Measurements from ENCODE around the gene CYP4V2. TPM values are rescaled to one million over a fixed set of nuclear protein-coding genes. Genes with fewer than 3 reads are reported as not detected.

The CYP4V2 gene
- total RNA-seq, 1 experiment from 2014 or later = 2.0 TPM

DNA sequence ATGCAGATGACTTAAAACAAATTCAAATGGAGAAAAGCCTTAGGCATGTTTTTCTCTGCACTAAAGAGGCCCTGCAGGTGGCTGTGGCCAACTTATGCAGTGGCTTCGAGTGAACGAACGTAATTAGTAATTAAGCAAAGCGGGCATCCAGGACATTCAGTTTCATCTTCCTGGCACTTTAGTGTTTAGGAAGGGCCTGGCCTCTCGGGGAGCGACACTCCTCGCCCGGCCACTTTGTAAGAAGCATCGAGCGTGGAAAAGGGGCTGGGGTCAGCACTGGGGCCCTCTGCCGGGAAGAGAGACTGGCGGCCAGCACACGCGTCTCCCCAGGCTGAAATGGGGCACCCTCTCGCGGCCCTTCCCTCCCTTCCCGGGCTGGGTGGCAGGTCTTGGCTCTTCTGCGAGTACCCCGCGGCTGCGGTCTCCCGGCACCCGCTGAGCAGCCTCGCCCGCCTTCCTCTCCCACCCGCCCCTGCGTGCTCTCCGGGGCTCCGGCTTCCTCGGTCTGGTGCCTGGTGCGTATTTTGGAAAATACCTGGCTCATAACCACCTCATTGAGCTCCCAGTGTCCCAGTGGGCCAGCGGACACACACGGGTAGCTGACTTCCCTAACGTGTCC lies 677 bp upstream of the CYP4V2 start (continued):
- TF ChIP-seq, protein P1, sequence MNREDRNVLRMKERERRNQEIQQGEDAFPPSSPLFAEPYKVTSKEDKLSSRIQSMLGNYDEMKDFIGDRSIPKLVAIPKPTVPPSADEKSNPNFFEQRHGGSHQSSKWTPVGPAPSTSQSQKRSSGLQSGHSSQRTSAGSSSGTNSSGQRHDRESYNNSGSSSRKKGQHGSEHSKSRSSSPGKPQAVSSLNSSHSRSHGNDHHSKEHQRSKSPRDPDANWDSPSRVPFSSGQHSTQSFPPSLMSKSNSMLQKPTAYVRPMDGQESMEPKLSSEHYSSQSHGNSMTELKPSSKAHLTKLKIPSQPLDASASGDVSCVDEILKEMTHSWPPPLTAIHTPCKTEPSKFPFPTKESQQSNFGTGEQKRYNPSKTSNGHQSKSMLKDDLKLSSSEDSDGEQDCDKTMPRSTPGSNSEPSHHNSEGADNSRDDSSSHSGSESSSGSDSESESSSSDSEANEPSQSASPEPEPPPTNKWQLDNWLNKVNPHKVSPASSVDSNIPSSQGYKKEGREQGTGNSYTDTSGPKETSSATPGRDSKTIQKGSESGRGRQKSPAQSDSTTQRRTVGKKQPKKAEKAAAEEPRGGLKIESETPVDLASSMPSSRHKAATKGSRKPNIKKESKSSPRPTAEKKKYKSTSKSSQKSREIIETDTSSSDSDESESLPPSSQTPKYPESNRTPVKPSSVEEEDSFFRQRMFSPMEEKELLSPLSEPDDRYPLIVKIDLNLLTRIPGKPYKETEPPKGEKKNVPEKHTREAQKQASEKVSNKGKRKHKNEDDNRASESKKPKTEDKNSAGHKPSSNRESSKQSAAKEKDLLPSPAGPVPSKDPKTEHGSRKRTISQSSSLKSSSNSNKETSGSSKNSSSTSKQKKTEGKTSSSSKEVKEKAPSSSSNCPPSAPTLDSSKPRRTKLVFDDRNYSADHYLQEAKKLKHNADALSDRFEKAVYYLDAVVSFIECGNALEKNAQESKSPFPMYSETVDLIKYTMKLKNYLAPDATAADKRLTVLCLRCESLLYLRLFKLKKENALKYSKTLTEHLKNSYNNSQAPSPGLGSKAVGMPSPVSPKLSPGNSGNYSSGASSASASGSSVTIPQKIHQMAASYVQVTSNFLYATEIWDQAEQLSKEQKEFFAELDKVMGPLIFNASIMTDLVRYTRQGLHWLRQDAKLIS (CRISPR knock-in tag; IDR thresholded peaks at IDR 0.05; ENCODE audit: borderline replicate concordance) = no peak
- TF ChIP-seq, protein P2, sequence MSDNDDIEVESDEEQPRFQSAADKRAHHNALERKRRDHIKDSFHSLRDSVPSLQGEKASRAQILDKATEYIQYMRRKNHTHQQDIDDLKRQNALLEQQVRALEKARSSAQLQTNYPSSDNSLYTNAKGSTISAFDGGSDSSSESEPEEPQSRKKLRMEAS (CRISPR knock-in tag; IDR thresholded peaks at IDR 0.05) = 0 out of 2 replicates have a peak, but pooled peaks have one; percentile 36
- TF ChIP-seq, protein P3, sequence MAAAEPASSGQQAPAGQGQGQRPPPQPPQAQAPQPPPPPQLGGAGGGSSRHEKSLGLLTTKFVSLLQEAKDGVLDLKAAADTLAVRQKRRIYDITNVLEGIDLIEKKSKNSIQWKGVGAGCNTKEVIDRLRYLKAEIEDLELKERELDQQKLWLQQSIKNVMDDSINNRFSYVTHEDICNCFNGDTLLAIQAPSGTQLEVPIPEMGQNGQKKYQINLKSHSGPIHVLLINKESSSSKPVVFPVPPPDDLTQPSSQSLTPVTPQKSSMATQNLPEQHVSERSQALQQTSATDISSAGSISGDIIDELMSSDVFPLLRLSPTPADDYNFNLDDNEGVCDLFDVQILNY (CRISPR knock-in tag; IDR thresholded peaks at IDR 0.05) = no peak
- TF ChIP-seq ZNF263 (CRISPR knock-in tag; IDR thresholded peaks at IDR 0.05; ENCODE audit: low read depth) (no peak), ATF1 (CRISPR knock-in tag; IDR thresholded peaks at IDR 0.05) (no peak), ETV6 (CRISPR knock-in tag; IDR thresholded peaks at IDR 0.05) (peak; percentile 15; the same call in 1 of the 2 replicates), CBFB (CRISPR knock-in tag; IDR thresholded peaks at IDR 0.05; ENCODE audit: low read depth) (no peak), TCF7 (CRISPR knock-in tag; IDR thresholded peaks at IDR 0.05; ENCODE audit: low read depth) (no peak), TEAD4 (CRISPR knock-in tag; IDR thresholded peaks at IDR 0.05) (no peak)
- TF ChIP-seq, protein P4, sequence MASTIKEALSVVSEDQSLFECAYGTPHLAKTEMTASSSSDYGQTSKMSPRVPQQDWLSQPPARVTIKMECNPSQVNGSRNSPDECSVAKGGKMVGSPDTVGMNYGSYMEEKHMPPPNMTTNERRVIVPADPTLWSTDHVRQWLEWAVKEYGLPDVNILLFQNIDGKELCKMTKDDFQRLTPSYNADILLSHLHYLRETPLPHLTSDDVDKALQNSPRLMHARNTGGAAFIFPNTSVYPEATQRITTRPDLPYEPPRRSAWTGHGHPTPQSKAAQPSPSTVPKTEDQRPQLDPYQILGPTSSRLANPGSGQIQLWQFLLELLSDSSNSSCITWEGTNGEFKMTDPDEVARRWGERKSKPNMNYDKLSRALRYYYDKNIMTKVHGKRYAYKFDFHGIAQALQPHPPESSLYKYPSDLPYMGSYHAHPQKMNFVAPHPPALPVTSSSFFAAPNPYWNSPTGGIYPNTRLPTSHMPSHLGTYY (CRISPR knock-in tag; IDR thresholded peaks at IDR 0.05) = no peak
- TF ChIP-seq, protein P5, sequence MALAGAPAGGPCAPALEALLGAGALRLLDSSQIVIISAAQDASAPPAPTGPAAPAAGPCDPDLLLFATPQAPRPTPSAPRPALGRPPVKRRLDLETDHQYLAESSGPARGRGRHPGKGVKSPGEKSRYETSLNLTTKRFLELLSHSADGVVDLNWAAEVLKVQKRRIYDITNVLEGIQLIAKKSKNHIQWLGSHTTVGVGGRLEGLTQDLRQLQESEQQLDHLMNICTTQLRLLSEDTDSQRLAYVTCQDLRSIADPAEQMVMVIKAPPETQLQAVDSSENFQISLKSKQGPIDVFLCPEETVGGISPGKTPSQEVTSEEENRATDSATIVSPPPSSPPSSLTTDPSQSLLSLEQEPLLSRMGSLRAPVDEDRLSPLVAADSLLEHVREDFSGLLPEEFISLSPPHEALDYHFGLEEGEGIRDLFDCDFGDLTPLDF (CRISPR knock-in tag; IDR thresholded peaks at IDR 0.05) = peak; percentile 46; the same call in 1 of the 2 replicates
- TF ChIP-seq, protein P6, sequence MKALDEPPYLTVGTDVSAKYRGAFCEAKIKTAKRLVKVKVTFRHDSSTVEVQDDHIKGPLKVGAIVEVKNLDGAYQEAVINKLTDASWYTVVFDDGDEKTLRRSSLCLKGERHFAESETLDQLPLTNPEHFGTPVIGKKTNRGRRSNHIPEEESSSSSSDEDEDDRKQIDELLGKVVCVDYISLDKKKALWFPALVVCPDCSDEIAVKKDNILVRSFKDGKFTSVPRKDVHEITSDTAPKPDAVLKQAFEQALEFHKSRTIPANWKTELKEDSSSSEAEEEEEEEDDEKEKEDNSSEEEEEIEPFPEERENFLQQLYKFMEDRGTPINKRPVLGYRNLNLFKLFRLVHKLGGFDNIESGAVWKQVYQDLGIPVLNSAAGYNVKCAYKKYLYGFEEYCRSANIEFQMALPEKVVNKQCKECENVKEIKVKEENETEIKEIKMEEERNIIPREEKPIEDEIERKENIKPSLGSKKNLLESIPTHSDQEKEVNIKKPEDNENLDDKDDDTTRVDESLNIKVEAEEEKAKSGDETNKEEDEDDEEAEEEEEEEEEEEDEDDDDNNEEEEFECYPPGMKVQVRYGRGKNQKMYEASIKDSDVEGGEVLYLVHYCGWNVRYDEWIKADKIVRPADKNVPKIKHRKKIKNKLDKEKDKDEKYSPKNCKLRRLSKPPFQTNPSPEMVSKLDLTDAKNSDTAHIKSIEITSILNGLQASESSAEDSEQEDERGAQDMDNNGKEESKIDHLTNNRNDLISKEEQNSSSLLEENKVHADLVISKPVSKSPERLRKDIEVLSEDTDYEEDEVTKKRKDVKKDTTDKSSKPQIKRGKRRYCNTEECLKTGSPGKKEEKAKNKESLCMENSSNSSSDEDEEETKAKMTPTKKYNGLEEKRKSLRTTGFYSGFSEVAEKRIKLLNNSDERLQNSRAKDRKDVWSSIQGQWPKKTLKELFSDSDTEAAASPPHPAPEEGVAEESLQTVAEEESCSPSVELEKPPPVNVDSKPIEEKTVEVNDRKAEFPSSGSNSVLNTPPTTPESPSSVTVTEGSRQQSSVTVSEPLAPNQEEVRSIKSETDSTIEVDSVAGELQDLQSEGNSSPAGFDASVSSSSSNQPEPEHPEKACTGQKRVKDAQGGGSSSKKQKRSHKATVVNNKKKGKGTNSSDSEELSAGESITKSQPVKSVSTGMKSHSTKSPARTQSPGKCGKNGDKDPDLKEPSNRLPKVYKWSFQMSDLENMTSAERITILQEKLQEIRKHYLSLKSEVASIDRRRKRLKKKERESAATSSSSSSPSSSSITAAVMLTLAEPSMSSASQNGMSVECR (CRISPR knock-in tag; IDR thresholded peaks at IDR 0.05; ENCODE audit: borderline replicate concordance) = 0 out of 2 replicates have a peak, but pooled peaks have one; percentile 4

DNA sequence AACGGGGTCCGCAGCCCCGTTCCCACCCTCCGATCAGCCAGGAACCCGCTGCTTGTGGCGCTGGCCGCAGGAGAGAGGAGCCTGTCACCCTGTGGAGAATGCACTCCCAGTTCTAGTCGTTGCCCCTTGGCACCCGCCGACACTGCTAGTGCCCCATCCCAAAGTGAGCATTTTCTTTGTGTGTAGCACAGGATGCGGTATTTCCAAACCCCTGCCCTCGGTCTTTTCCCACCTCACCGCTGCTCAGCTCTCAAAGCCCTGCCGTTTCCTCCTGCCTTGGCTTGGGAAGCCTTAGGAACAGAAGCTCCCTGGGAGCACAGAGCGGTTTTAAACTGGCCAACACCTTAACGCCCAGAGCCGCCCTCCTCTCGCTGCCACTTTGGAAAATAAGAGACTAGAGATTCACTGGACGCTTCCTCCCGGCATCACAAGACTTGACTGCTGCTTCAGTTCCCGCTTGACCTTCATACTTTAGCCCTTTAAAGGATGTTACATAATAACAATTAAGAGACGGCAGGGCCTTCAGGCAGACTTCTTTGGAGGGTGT lies 772 bp downstream of the CYP4V2 start:
- CTCF ChIA-PET = interaction anchor here (0.7 to 2.4 kb wide), 7 partner anchors 10 to 1172 kb away, joined by 3 to 7 read pairs (median 4); partner anchors contain the start of gene TLR3
- no peak for TF ChIP-seq JAZF1 (CRISPR knock-in tag; IDR thresholded peaks at IDR 0.05)
- TF ChIP-seq SP1 (CRISPR knock-in tag; conservative IDR thresholded peaks at IDR 0.05) = 0 out of 2 replicates have a peak, but pooled peaks have one; percentile 15
- no peak; the same call in 1 of the 2 replicates for TF ChIP-seq GTF2I (CRISPR knock-in tag; conservative IDR thresholded peaks at IDR 0.05)
- no peak for TF ChIP-seq MYBL2 (CRISPR knock-in tag; IDR thresholded peaks at IDR 0.05)
- TF ChIP-seq, protein P7, sequence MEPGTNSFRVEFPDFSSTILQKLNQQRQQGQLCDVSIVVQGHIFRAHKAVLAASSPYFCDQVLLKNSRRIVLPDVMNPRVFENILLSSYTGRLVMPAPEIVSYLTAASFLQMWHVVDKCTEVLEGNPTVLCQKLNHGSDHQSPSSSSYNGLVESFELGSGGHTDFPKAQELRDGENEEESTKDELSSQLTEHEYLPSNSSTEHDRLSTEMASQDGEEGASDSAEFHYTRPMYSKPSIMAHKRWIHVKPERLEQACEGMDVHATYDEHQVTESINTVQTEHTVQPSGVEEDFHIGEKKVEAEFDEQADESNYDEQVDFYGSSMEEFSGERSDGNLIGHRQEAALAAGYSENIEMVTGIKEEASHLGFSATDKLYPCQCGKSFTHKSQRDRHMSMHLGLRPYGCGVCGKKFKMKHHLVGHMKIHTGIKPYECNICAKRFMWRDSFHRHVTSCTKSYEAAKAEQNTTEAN (CRISPR knock-in tag; IDR thresholded peaks at IDR 0.05) = 0 out of 2 replicates have a peak, but pooled peaks have one; percentile 14
- TF ChIP-seq, protein P8, sequence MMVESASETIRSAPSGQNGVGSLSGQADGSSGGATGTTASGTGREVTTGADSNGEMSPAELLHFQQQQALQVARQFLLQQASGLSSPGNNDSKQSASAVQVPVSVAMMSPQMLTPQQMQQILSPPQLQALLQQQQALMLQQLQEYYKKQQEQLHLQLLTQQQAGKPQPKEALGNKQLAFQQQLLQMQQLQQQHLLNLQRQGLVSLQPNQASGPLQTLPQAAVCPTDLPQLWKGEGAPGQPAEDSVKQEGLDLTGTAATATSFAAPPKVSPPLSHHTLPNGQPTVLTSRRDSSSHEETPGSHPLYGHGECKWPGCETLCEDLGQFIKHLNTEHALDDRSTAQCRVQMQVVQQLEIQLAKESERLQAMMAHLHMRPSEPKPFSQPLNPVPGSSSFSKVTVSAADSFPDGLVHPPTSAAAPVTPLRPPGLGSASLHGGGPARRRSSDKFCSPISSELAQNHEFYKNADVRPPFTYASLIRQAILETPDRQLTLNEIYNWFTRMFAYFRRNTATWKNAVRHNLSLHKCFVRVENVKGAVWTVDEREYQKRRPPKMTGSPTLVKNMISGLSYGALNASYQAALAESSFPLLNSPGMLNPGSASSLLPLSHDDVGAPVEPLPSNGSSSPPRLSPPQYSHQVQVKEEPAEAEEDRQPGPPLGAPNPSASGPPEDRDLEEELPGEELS (CRISPR knock-in tag; IDR thresholded peaks at IDR 0.05) = 0 out of 2 replicates have a peak, but pooled peaks have one; percentile 8
- TF ChIP-seq NFYB (CRISPR knock-in tag; conservative IDR thresholded peaks at IDR 0.05; ENCODE audit: low read depth) = no peak

More for the DNA sequence above, 772 bp downstream of the CYP4V2 start:
- peak overlapping the region; percentile 87 for H3K4me3 Mint-ChIP-seq
- no peaks in the 10 kb centered on the region for H3K36me3 Mint-ChIP-seq
- DNase-seq (ENCODE audit: low spot score) = peak; percentile 43
- POLR2A ChIA-PET = no interaction called here
- no peaks in the 10 kb centered on the region; the same call in 1 of the 2 replicates for H3K27me3 Mint-ChIP-seq (ENCODE audit: low read depth)
- peak overlapping the region; percentile 91 for H3K27ac Mint-ChIP-seq
- H3K9me3 Mint-ChIP-seq = peaks cover 3% of the 10 kb centered on the region; the same call in 1 of the 2 replicates
- ATAC-seq = peak; percentile 56
- peaks cover 34% of the 10 kb centered on the region for H3K4me1 Mint-ChIP-seq
